ENCODE data around the gene BAIAP2. TPM values are rescaled to one million over a fixed set of nuclear protein-coding genes. Genes with fewer than 3 reads are reported as not detected.

Gene BAIAP2
- total and polyA plus RNA-seq, 2 donors (not counting 3 experiments of a cell fraction or from before 2014, with no cell fraction given) = 12.3 to 18.6 TPM

GRCh38 chr17:81116704-81117103 lies 81.8 kb downstream of the BAIAP2 start:
- FAIRE-seq = no peak
- no peak overlapping the region for H3K27ac ChIP-seq (ENCODE audit: insufficient read depth, low read depth, low read length)

More at GRCh38 chr17:81116704-81117103, 81.8 kb downstream of the BAIAP2 start:
- intact Hi-C loops (cut with micrococcal nuclease) (no loop called here), dilution Hi-C loops (cut with MboI; ENCODE audit: extremely low pct_ligation_motif_present, low sequenced_read_pairs) (no loop called here)
- Histone ChIP-seq H3K4me1 (ENCODE audit: control insufficient read depth, extremely low read depth, insufficient read depth, low read length) (peaks cover 7% of the 10 kb centered on the region), H2AFZ (ENCODE audit: low read depth, low read length) (no peak overlapping the region), H3K79me2 (ENCODE audit: control insufficient read depth, insufficient read depth, low read length) (no peaks in the 10 kb centered on the region), H3K9ac (replicated peaks; ENCODE audit: extremely low read depth, insufficient read depth, low read length) (no peak overlapping the region), H3K36me3 (ENCODE audit: control insufficient read depth in 2 of 2, extremely low read depth in 1 of 2, insufficient read depth in 2 of 2, low read length in 2 of 2) (no peaks in the 10 kb centered on the region), H3K9me1 (replicated peaks; ENCODE audit: control insufficient read depth, extremely low read depth, insufficient read depth, low read length) (no peaks in the 10 kb centered on the region), H3K4me2 (ENCODE audit: insufficient read depth, low read length) (no peak overlapping the region), H3K27me3 (ENCODE audit: control insufficient read depth in 2 of 2, insufficient read depth in 2 of 2, low read length in 2 of 2) (peaks cover 4% of the 10 kb centered on the region in 2 experiments), H4K20me1 (replicated peaks; ENCODE audit: control insufficient read depth, extremely low read depth, insufficient read depth, low read length) (no peaks in the 10 kb centered on the region), H3K4me3 (replicated peaks in 1 of 3; ENCODE audit: insufficient read depth in 1 of 3, low read depth in 1 of 3, low read length in 3 of 3) (no peak overlapping the region), H3K9me3 (replicated peaks; ENCODE audit: control insufficient read depth, insufficient read depth, low read length) (no peaks in the 10 kb centered on the region)
- BruUV-seq (replicated peaks) = no TSS peak
- ChIA-PET CTCF (interaction anchor here (0.7 to 1.1 kb wide), 2 partner anchors 26 to 122 kb away, joined by 3 to 4 read pairs; partner anchors contain the start of genes NDUFAF8 and TEPSIN), POLR2A (no interaction called here)
- TF ChIP-seq POLR2AphosphoS5 (IDR thresholded peaks at IDR 0.05; ENCODE audit: insufficient read depth, low read depth, low read length) (no peak), JUN (IDR thresholded peaks at IDR 0.05; ENCODE audit: borderline replicate concordance, insufficient read depth, insufficient read length, low read depth) (no peak), FOS (IDR thresholded peaks at IDR 0.05; ENCODE audit: borderline replicate concordance, insufficient read depth, low read length) (no peak), GATA2 (IDR thresholded peaks at IDR 0.05; ENCODE audit: insufficient read depth, insufficient read length, low read depth, low read length) (no peak), MYC (IDR thresholded peaks at IDR 0.05; ENCODE audit: low read depth, low read length) (no peak), POLR2A (IDR thresholded peaks at IDR 0.05; ENCODE audit: low read depth, low read length) (no peak), EZH2 (IDR thresholded peaks at IDR 0.05; ENCODE audit: borderline replicate concordance, low read depth, low read length, severe bottlenecking) (no peak)
- TF ChIP-seq, protein P1, sequence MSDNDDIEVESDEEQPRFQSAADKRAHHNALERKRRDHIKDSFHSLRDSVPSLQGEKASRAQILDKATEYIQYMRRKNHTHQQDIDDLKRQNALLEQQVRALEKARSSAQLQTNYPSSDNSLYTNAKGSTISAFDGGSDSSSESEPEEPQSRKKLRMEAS (IDR thresholded peaks at IDR 0.05; ENCODE audit: insufficient read depth, insufficient read length) = no peak
- TF ChIP-seq, protein P2, sequence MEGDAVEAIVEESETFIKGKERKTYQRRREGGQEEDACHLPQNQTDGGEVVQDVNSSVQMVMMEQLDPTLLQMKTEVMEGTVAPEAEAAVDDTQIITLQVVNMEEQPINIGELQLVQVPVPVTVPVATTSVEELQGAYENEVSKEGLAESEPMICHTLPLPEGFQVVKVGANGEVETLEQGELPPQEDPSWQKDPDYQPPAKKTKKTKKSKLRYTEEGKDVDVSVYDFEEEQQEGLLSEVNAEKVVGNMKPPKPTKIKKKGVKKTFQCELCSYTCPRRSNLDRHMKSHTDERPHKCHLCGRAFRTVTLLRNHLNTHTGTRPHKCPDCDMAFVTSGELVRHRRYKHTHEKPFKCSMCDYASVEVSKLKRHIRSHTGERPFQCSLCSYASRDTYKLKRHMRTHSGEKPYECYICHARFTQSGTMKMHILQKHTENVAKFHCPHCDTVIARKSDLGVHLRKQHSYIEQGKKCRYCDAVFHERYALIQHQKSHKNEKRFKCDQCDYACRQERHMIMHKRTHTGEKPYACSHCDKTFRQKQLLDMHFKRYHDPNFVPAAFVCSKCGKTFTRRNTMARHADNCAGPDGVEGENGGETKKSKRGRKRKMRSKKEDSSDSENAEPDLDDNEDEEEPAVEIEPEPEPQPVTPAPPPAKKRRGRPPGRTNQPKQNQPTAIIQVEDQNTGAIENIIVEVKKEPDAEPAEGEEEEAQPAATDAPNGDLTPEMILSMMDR (IDR thresholded peaks at IDR 0.05; ENCODE audit: extremely low read depth in 1 of 2, insufficient read depth in 1 of 2, low read depth in 1 of 2, low read length in 2 of 2) = no peak
- no peak for DNase-seq (ENCODE audit: low read depth, low spot score)

Data from endothelial cell of umbilical vein (primary cell).